ENCODE data around the gene RAD54L. TPM values are rescaled to one million over a fixed set of nuclear protein-coding genes. Genes with fewer than 3 reads are reported as not detected.
"Not testable (repeated sequence)": the region's sequence is repeated elsewhere in the genome, so short reads cannot be mapped to it uniquely, and the experiment has no call there.

Gene RAD54L
- total RNA-seq, 1 experiment from 2014 or later, result 54.7 TPM

- ChIA-PET CTCF (interaction anchor here (0.8 to 6.6 kb wide), 10 partner anchors 9 to 186 kb away, joined by 3 to 55 read pairs (median 5); partner anchors contain the start of genes LURAP1, NSUN4, P3R3URF and PIK3R3), POLR2A (interaction anchor here (1.3 kb wide), 1 partner anchor 19 kb away, joined by 5 read pairs; the partner anchor contains the start of gene LURAP1)
- Mint-ChIP-seq H3K27ac (0 out of 2 replicates have a peak overlapping the region, but pooled peaks have one; percentile 71), H3K9me3 (no peaks in the 10 kb centered on the region), H3K4me1 (peaks cover 33% of the 10 kb centered on the region), H3K27me3 (ENCODE audit: low read depth) (no peaks in the 10 kb centered on the region), H3K36me3 (no peaks in the 10 kb centered on the region), H3K4me3 (no peak overlapping the region)
- TF ChIP-seq RORB (CRISPR knock-in tag; IDR thresholded peaks at IDR 0.05) (no peak), TEAD1 (CRISPR knock-in tag; IDR thresholded peaks at IDR 0.05) (no peak), RELA (CRISPR knock-in tag; IDR thresholded peaks at IDR 0.05; ENCODE audit: borderline replicate concordance) (no peak), EMX1 (CRISPR knock-in tag; IDR thresholded peaks at IDR 0.05) (no peak), SMAD4 (CRISPR knock-in tag; IDR thresholded peaks at IDR 0.05) (no peak), ZNF671 (CRISPR knock-in tag; IDR thresholded peaks at IDR 0.05) (no peak), NR2C2 (CRISPR knock-in tag; IDR thresholded peaks at IDR 0.05) (no peak), E2F4 (CRISPR knock-in tag; IDR thresholded peaks at IDR 0.05; ENCODE audit: borderline replicate concordance, low read depth) (no peak), NFATC4 (CRISPR knock-in tag; IDR thresholded peaks at IDR 0.05) (no peak), SOX15 (CRISPR knock-in tag; IDR thresholded peaks at IDR 0.05) (no peak), ZNF423 (CRISPR knock-in tag; IDR thresholded peaks at IDR 0.05) (no peak), ZNF219 (CRISPR knock-in tag; IDR thresholded peaks at IDR 0.05; ENCODE audit: borderline replicate concordance) (no peak), SP1 (CRISPR knock-in tag; conservative IDR thresholded peaks at IDR 0.05) (no peak), NFYB (CRISPR knock-in tag; conservative IDR thresholded peaks at IDR 0.05; ENCODE audit: low read depth) (no peak), MLX (CRISPR knock-in tag; IDR thresholded peaks at IDR 0.05) (no peak)
- TF ChIP-seq, protein P1, sequence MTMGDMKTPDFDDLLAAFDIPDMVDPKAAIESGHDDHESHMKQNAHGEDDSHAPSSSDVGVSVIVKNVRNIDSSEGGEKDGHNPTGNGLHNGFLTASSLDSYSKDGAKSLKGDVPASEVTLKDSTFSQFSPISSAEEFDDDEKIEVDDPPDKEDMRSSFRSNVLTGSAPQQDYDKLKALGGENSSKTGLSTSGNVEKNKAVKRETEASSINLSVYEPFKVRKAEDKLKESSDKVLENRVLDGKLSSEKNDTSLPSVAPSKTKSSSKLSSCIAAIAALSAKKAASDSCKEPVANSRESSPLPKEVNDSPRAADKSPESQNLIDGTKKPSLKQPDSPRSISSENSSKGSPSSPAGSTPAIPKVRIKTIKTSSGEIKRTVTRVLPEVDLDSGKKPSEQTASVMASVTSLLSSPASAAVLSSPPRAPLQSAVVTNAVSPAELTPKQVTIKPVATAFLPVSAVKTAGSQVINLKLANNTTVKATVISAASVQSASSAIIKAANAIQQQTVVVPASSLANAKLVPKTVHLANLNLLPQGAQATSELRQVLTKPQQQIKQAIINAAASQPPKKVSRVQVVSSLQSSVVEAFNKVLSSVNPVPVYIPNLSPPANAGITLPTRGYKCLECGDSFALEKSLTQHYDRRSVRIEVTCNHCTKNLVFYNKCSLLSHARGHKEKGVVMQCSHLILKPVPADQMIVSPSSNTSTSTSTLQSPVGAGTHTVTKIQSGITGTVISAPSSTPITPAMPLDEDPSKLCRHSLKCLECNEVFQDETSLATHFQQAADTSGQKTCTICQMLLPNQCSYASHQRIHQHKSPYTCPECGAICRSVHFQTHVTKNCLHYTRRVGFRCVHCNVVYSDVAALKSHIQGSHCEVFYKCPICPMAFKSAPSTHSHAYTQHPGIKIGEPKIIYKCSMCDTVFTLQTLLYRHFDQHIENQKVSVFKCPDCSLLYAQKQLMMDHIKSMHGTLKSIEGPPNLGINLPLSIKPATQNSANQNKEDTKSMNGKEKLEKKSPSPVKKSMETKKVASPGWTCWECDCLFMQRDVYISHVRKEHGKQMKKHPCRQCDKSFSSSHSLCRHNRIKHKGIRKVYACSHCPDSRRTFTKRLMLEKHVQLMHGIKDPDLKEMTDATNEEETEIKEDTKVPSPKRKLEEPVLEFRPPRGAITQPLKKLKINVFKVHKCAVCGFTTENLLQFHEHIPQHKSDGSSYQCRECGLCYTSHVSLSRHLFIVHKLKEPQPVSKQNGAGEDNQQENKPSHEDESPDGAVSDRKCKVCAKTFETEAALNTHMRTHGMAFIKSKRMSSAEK (CRISPR knock-in tag; IDR thresholded peaks at IDR 0.05; ENCODE audit: borderline replicate concordance), result no peak
- TF ChIP-seq, protein P2, sequence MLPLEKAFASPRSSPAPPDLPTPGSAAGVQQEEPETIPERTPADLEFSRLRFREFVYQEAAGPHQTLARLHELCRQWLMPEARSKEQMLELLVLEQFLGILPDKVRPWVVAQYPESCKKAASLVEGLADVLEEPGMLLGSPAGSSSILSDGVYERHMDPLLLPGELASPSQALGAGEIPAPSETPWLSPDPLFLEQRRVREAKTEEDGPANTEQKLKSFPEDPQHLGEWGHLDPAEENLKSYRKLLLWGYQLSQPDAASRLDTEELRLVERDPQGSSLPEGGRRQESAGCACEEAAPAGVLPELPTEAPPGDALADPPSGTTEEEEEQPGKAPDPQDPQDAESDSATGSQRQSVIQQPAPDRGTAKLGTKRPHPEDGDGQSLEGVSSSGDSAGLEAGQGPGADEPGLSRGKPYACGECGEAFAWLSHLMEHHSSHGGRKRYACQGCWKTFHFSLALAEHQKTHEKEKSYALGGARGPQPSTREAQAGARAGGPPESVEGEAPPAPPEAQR (CRISPR knock-in tag; IDR thresholded peaks at IDR 0.05), result no peak
- DNase-seq (ENCODE audit: low spot score), result peak; percentile 48
- peak; percentile 23 for ATAC-seq
These were observed 25.8 kb upstream of the RAD54L start for GRCh38 chr1:46221749-46222148.

DNA sequence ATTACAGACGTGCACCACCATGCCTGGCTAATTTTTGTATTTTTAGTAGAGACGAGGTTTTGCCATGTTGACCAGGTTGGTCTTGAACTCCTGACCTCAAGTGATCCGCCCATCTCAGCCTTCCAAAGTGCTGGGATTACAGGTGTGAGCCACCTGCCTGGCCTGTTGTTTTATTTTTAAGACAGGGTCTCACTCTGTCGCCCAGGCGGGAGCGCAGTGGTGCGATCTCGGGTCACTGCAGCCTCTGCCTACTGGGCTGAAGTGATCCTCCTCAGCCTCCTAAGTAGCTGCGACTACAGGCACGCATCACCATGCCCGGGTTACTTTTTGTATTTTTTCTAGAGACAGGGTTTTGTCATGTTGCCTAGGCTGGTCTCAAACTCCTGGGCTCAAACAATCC, 24.5 kb upstream of the RAD54L start:
- not testable (repeated sequence) for H3K27ac Mint-ChIP-seq; H3K27me3 Mint-ChIP-seq (ENCODE audit: low read depth); ATAC-seq; DNase-seq (ENCODE audit: low spot score); H3K36me3 Mint-ChIP-seq; H3K4me3 Mint-ChIP-seq; H3K9me3 Mint-ChIP-seq
- H3K4me1 Mint-ChIP-seq, result peaks cover 33% of the 10 kb centered on the region
- TF ChIP-seq ZNF121 (CRISPR knock-in tag; IDR thresholded peaks at IDR 0.05), result peak; percentile 78; the same call in 1 of the 2 replicates
- POLR2A ChIA-PET, result interaction anchor here (0.6 to 1.5 kb wide), 7 partner anchors 14 to 1519 kb away, joined by 3 to 7 read pairs (median 3); partner anchors contain the start of gene POMGNT1
- CTCF ChIA-PET, result interaction anchor here (0.5 to 6.6 kb wide), 49 partner anchors 11 to 600 kb away, joined by 3 to 126 read pairs (median 4); partner anchors contain the start of genes LURAP1, PIK3R3, POMGNT1 and RAD54L
